H1 (cell line): ENCODE results near the gene CASKIN2. TPM values are rescaled to one million over a fixed set of nuclear protein-coding genes. Genes with fewer than 3 reads are reported as not detected.

ENCODE experiments used
- CTCF ChIA-PET: fragments of 300-600 bp; sonication (Branson Sonifier 250); formaldehyde crosslinking; loops from one replicate; lab custom pipeline; 2021; ENCODE audit not compliant: partially characterized antibody; lab: Charles Lee
- POLR2A ChIA-PET: fragments of 300-600 bp; sonication (Branson Sonifier 250); formaldehyde crosslinking; loops from one replicate; lab custom pipeline; 2021; ENCODE audit warnings: inconsistent platforms; ENCODE audit not compliant: partially characterized antibody; lab: Charles Lee
- DNase-seq, 2 experiments: peaks; one replicate each; pipeline versions ENCODE4 v3.0.0 to v3.0.0-alpha.2; 2010 to 2022; ENCODE audit warnings: low spot score in 2 of 2, low read depth in 1 of 2, mixed read lengths in 1 of 2
- FAIRE-seq: peaks from 2 replicates; lab custom pipeline; 2011; peaks lifted over from hg19 to GRCh38; lab: Jason Lieb, UNC
- H2AFZ ChIP-seq: 2 replicates; pipeline ENCODE4 v1.8.1; 2012; ENCODE audit warnings: low read length, inconsistent platforms
- H2AK5ac ChIP-seq: 2 replicates; pipeline ENCODE4 v1.6.1; 2013; ENCODE audit warnings: low read depth, low read length
- H2BK120ac ChIP-seq: replicated peaks from 2 replicates; pipeline ENCODE3; 2013; ENCODE audit warnings: low read depth, low read length, inconsistent platforms
- H2BK12ac ChIP-seq: 2 replicates; pipeline ENCODE4 v1.6.1; 2013; ENCODE audit warnings: low read depth, low read length
- H2BK15ac ChIP-seq: 2 replicates; pipeline ENCODE4 v1.6.1; 2013; ENCODE audit warnings: low read length
- H2BK20ac ChIP-seq: 2 replicates; pipeline ENCODE4 v1.6.1; 2013; ENCODE audit warnings: low read length
- H2BK5ac ChIP-seq: 2 replicates; pipeline ENCODE4 v1.6.1; 2013; ENCODE audit warnings: low read depth, low read length
- H3K14ac ChIP-seq: 2 replicates; pipeline ENCODE4 v1.6.1; 2013; ENCODE audit warnings: inconsistent platforms; ENCODE audit not compliant: insufficient read length
- H3K18ac ChIP-seq: 2 replicates; pipeline ENCODE4 v1.6.1; 2013; ENCODE audit warnings: low read length; ENCODE audit errors: extremely low read depth
- H3K23ac ChIP-seq: 2 replicates; pipeline ENCODE4 v1.6.1; 2013; ENCODE audit warnings: inconsistent platforms; ENCODE audit not compliant: insufficient read length
- H3K23me2 ChIP-seq: 2 replicates; pipeline ENCODE4 v1.6.1; 2013; ENCODE audit warnings: low read depth, low read length
- H3K27ac ChIP-seq: 2 replicates; pipeline ENCODE4 v1.6.1; 2011; ENCODE audit warnings: low read depth, low read length, inconsistent platforms
- H3K27me3 ChIP-seq, 4 experiments: replicated peaks in 1 of 4; 1 replicate in 1 of 4; 2 replicates in 3 of 4; pipeline versions ENCODE4 v1.6.1 to v1.8.1; 2011 to 2013; ENCODE audit warnings: low read length in 3 of 4, mild to moderate bottlenecking in 3 of 4, inconsistent platforms in 2 of 4, mixed read lengths in 2 of 4, moderate library complexity in 1 of 4; ENCODE audit not compliant: control insufficient read depth in 3 of 4, insufficient read depth in 3 of 4; ENCODE audit errors: extremely low read depth in 1 of 4
- H3K36me3 ChIP-seq, 4 experiments: 2 replicates each; pipeline versions ENCODE4 v1.6.1 to v1.8.1; 2011 to 2013; ENCODE audit warnings: mild to moderate bottlenecking in 4 of 4, low read length in 3 of 4, moderate library complexity in 2 of 4, control low read depth in 1 of 4, inconsistent platforms in 1 of 4; ENCODE audit not compliant: insufficient read depth in 4 of 4, control insufficient read depth in 2 of 4
- H3K4ac ChIP-seq: replicated peaks from 2 replicates; pipeline ENCODE3; 2013; ENCODE audit warnings: low read length, low read depth, mixed read lengths, inconsistent platforms; ENCODE audit not compliant: insufficient read length
- H3K4me1 ChIP-seq, 4 experiments: replicated peaks in 1 of 4; 1 replicate in 1 of 4; 2 replicates in 3 of 4; pipeline versions ENCODE4 v1.6.1 to v1.8.1; 2011 to 2013; ENCODE audit warnings: low read length in 3 of 4, inconsistent platforms in 2 of 4, mixed read lengths in 1 of 4; ENCODE audit not compliant: insufficient read depth in 4 of 4, control insufficient read depth in 3 of 4
- H3K4me2 ChIP-seq, 2 experiments: 2 replicates each; pipeline versions ENCODE4 v1.6.1 to v1.8.1; 2011 to 2013; ENCODE audit warnings: low read depth in 2 of 2, low read length in 2 of 2, control low read depth in 1 of 2, inconsistent platforms in 1 of 2, mild to moderate bottlenecking in 1 of 2; ENCODE audit not compliant: insufficient read depth in 1 of 2
- H3K4me3 ChIP-seq, 4 experiments: fragments of 200-600, 300-600 bp in 1 of 4; sonication (generic), shearing (Covaris generic), sonication (Bioruptor Twin) in 1 of 4; 2 replicates each; pipeline versions ENCODE4 v1.5.1 to v1.8.1; 2011 to 2016; ENCODE audit warnings: low read length in 4 of 4, low read depth in 3 of 4, control low read depth in 2 of 4, inconsistent platforms in 2 of 4, mild to moderate bottlenecking in 2 of 4, mixed read lengths in 1 of 4, moderate library complexity in 1 of 4; ENCODE audit not compliant: insufficient read depth in 2 of 4; ENCODE audit errors: extremely low read depth in 1 of 4
- H3K56ac ChIP-seq: replicated peaks from 2 replicates; pipeline ENCODE3; 2013; ENCODE audit warnings: low read depth, mild to moderate bottlenecking, mixed read lengths, low read length, inconsistent platforms; ENCODE audit not compliant: insufficient read length
- H3K79me1 ChIP-seq: 2 replicates; pipeline ENCODE4 v1.6.1; 2013; ENCODE audit warnings: low read depth, low read length, control low read depth
- H3K79me2 ChIP-seq, 2 experiments: 2 replicates each; pipeline versions ENCODE4 v1.6.1 to v1.8.1; 2012 to 2013; ENCODE audit warnings: low read length in 2 of 2, mild to moderate bottlenecking in 2 of 2, inconsistent platforms in 1 of 2; ENCODE audit not compliant: insufficient read depth in 2 of 2, control insufficient read depth in 1 of 2
- H3K9ac ChIP-seq, 4 experiments: replicated peaks in 1 of 4; 1 replicate in 1 of 4; 2 replicates in 3 of 4; pipeline versions ENCODE4 v1.6.1 to v1.8.1; 2011 to 2013; ENCODE audit warnings: low read depth in 3 of 4, low read length in 3 of 4, control low read depth in 2 of 4, mild to moderate bottlenecking in 2 of 4, moderate library complexity in 2 of 4, inconsistent platforms in 1 of 4; ENCODE audit errors: extremely low read depth in 1 of 4
- H3K9me3 ChIP-seq, 2 experiments: 2 replicates each; pipeline versions ENCODE4 v1.6.1 to v1.8.1; 2012 to 2013; ENCODE audit warnings: mild to moderate bottlenecking in 2 of 2, moderate library complexity in 2 of 2, control low read depth in 1 of 2, inconsistent platforms in 1 of 2, low read depth in 1 of 2, low read length in 1 of 2, mixed read lengths in 1 of 2; ENCODE audit not compliant: insufficient read depth in 2 of 2
- H4K20me1 ChIP-seq, 2 experiments: replicated peaks in 1 of 2; 2 replicates each; pipeline versions ENCODE3 to v1.8.1; 2011 to 2013; ENCODE audit warnings: inconsistent platforms in 2 of 2, low read length in 2 of 2, mild to moderate bottlenecking in 1 of 2; ENCODE audit not compliant: insufficient read depth in 2 of 2, control insufficient read depth in 1 of 2
- H4K5ac ChIP-seq: 2 replicates; pipeline ENCODE4 v1.6.1; 2013; ENCODE audit warnings: low read length, low read depth, mixed read lengths, inconsistent platforms; ENCODE audit not compliant: insufficient read length
- H4K8ac ChIP-seq: 2 replicates; pipeline ENCODE4 v1.8.0; 2013; ENCODE audit warnings: mild to moderate bottlenecking, moderate library complexity, low read length, inconsistent platforms; ENCODE audit not compliant: insufficient read depth; ENCODE audit errors: extremely low read depth
- H4K91ac ChIP-seq: replicated peaks from 2 replicates; pipeline ENCODE3; 2013; ENCODE audit warnings: low read length, mixed read lengths, inconsistent platforms; ENCODE audit not compliant: insufficient read length
- ATF2 ChIP-seq: IDR thresholded peaks from 2 replicates; pipeline ENCODE4 v1.6.1; 2012; ENCODE audit warnings: low read length, inconsistent platforms
- BCL11A ChIP-seq, 2 experiments: IDR thresholded peaks; one replicate each; pipeline ENCODE4 v1.6.1; 2011; ENCODE audit warnings: low read depth in 2 of 2, low read length in 2 of 2, mild to moderate bottlenecking in 2 of 2
- CBX8 ChIP-seq: fragments of 300-800, 300-1000 bp; sonication (generic); IDR thresholded peaks from 2 replicates; pipeline ENCODE4 v1.7.1; 2016; ENCODE audit warnings: low read depth, low read length, borderline replicate concordance
- CHD2 ChIP-seq: IDR thresholded peaks from 2 replicates; pipeline ENCODE4 v1.6.1; 2012; ENCODE audit warnings: low read length, improper control_type of control experiment
- EZH2 ChIP-seq: fragments of 200-600 bp; sonication (generic); IDR thresholded peaks from 2 replicates; pipeline ENCODE4 v1.7.1; 2012; ENCODE audit warnings: low read depth, mild to moderate bottlenecking, moderate library complexity, low read length, inconsistent platforms; ENCODE audit not compliant: severe bottlenecking
- HDAC6 ChIP-seq: IDR thresholded peaks from one replicate; pipeline ENCODE4 v1.7.1; 2012; ENCODE audit warnings: low read depth, mild to moderate bottlenecking, inconsistent platforms, low read length, moderate library complexity
- RFX5 ChIP-seq: IDR thresholded peaks from 2 replicates; pipeline ENCODE4 v1.6.1; 2011; ENCODE audit warnings: low read depth, low read length, improper control_type of control experiment, borderline replicate concordance
- RNF2 ChIP-seq: fragments of 200-900, 300-1000 bp; sonication (generic); IDR thresholded peaks from 2 replicates; pipeline ENCODE4 v1.7.1; 2016; ENCODE audit warnings: borderline replicate concordance, low read depth, mild to moderate bottlenecking, antibody characterized with exemption, low read length; ENCODE audit not compliant: poor library complexity, severe bottlenecking; ENCODE audit errors: missing control alignments
- RXRA ChIP-seq: IDR thresholded peaks from 2 replicates; pipeline ENCODE4 v1.6.1; 2011; ENCODE audit warnings: low read depth, mild to moderate bottlenecking, low read length, moderate library complexity; ENCODE audit not compliant: insufficient read depth
- SP4 ChIP-seq: IDR thresholded peaks from 2 replicates; pipeline ENCODE4 v1.6.1; 2012; ENCODE audit warnings: low read length, inconsistent platforms
- WGBS, 2 experiments: shearing (Covaris generic) in 1 of 2; methylation state at CpG; one replicate each; pipeline versions ENCODE4 v1.1.6 to v1.1.7; 2013 to 2015; ENCODE audit warnings: low lambda C conversion rate in 2 of 2, mixed read lengths in 2 of 2, inconsistent platforms in 1 of 2, low coverage in 1 of 2, missing lambda C conversion rate in 1 of 2; ENCODE audit not compliant: insufficient replicate concordance in 2 of 2, insufficient coverage in 1 of 2, insufficient read length in 1 of 2; ENCODE audit errors: extremely low coverage in 1 of 2, missing lambda C conversion rate in 1 of 2; 5-methylcytosine and 5-hydroxymethylcytosine counted together
- polyA plus RNA-seq, 7 experiments: library from polyadenylated mRNA; depleted of rRNA in 3 of 7; stranded (reverse) in 5 of 7; unstranded in 2 of 7; fragments of >200 nt in 5 of 7; fragments of 200-250 nt in 2 of 7; gene quantifications; 1 replicate in 5 of 7; 2 replicates in 1 of 7; 4 replicates in 1 of 7; pipeline versions ENCODE4 v1.2.1 to v1.2.3, GENCODE V29; 2011 to 2013; ENCODE audit warnings: missing spikeins in 2 of 7, mixed read lengths in 2 of 7
- total RNA-seq: library from RNA; stranded (reverse); fragmentation: NEBNext Ultra II Directional; extraction: Animal tissue kit (Norgen Biotek cat#: 25700); gene quantifications from 2 replicates; pipeline ENCODE4 v1.2.1, GENCODE V29; 2021
- TF ChIP-seq, protein P1 (sequence below): IDR thresholded peaks from 2 replicates; pipeline ENCODE4 v1.6.1; 2012; ENCODE audit warnings: inconsistent platforms

Gene CASKIN2
- total and polyA plus RNA-seq, 2 of the 8 experiments (the other 6 are each of a cell fraction or from before 2014, with no cell fraction given), result 6.7 to 32.3 TPM

DNA sequence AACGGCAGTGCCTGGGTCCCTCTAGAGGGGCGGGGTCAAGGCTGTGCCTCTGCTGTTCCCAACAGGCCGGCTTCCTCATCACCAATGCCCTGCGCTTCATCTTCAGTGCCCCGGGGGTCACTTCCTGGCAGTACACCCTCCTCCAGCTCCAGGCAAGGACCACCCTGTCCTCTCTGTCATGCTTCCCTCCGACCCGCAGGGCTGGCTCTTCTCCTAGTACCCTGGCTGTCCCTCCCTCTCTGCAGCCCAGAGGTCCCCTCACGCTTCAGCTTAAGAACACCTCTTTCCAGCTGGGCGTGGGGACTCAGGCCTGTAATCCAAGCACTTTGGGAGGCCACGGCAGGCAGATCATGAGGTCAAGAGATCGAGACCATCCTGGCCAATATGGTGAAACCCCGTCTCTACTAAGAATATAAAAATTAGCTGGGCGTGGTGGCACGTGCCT, 25.8 kb downstream of the CASKIN2 start:
- no peak for FAIRE-seq
- H4K20me1 ChIP-seq, result peaks cover 0 to 10% of the 10 kb centered on the region in 2 experiments
- no peak overlapping the region for H4K5ac ChIP-seq
- H4K91ac ChIP-seq, result no peak overlapping the region
- no peak overlapping the region for H3K18ac ChIP-seq
- H3K14ac ChIP-seq, result no peak overlapping the region
- no peak overlapping the region for H2BK12ac ChIP-seq
- no peaks in the 10 kb centered on the region; a peak in 1 of 7 replicates for H3K4me1 ChIP-seq
- WGBS, 2 experiments, result 89% methylated on average over 12 of the region's 14 CpGs; no CpG with 5 or more reads in 1 of the 2 experiments
- H2BK120ac ChIP-seq, result no peak overlapping the region
- DNase-seq, result no peak
- ChIA-PET CTCF (interaction anchor here (0.6 to 1.8 kb wide), 4 partner anchors 9 to 173 kb away, joined by 3 to 9 read pairs (median 4); no protein-coding TSS in a partner anchor), POLR2A (interaction anchor here (1.2 kb wide), 1 partner anchor 14 kb away, joined by 8 read pairs; no protein-coding TSS in a partner anchor)
- no peaks in the 10 kb centered on the region for H3K23me2 ChIP-seq
- H3K4me2 ChIP-seq, result no peak overlapping the region
- H2BK5ac ChIP-seq, result no peak overlapping the region
- H3K9me3 ChIP-seq, result no peaks in the 10 kb centered on the region
- H3K79me2 ChIP-seq, result no peaks in the 10 kb centered on the region
- H3K56ac ChIP-seq, result no peak overlapping the region
- H4K8ac ChIP-seq, result peak overlapping the region; percentile 22; the same call in 1 of the 2 replicates
- no peak overlapping the region for H3K4ac ChIP-seq
- H3K27me3 ChIP-seq, result no peaks in the 10 kb centered on the region
- no peak overlapping the region for H2BK15ac ChIP-seq
- H3K36me3 ChIP-seq, result peaks cover 0 to 6% (median 4%) of the 10 kb centered on the region in 4 experiments; a peak in 4 of 8 replicates
- H2AFZ ChIP-seq, result no peak overlapping the region
- no peak overlapping the region for H2AK5ac ChIP-seq
- no peak overlapping the region for H3K4me3 ChIP-seq
- no peak overlapping the region for H3K9ac ChIP-seq
- no peak overlapping the region for H3K23ac ChIP-seq
- H3K79me1 ChIP-seq, result no peaks in the 10 kb centered on the region; the same call in 1 of the 2 replicates
- H3K27ac ChIP-seq, result no peak overlapping the region
- no peak overlapping the region for H2BK20ac ChIP-seq
- TF ChIP-seq, protein P1, sequence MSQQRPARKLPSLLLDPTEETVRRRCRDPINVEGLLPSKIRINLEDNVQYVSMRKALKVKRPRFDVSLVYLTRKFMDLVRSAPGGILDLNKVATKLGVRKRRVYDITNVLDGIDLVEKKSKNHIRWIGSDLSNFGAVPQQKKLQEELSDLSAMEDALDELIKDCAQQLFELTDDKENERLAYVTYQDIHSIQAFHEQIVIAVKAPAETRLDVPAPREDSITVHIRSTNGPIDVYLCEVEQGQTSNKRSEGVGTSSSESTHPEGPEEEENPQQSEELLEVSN, result no peak
- TF ChIP-seq BCL11A (IDR thresholded peaks at IDR 0.05; ENCODE audit: low read depth in 2 of 2, low read length in 2 of 2) (no peak), SP4 (no peak), ATF2 (no peak), CHD2 (no peak), CBX8 (no peak), RFX5 (no peak), HDAC6 (no peak), RNF2 (no peak), RXRA (no peak), EZH2 (no peak)
